Measurements from ENCODE around the gene SPRYD3. TPM values are rescaled to one million over a fixed set of nuclear protein-coding genes. Genes with fewer than 3 reads are reported as not detected.

SPRYD3 gene
- total RNA-seq, 1 donor from 2014 or later = 13.9 TPM

DNA sequence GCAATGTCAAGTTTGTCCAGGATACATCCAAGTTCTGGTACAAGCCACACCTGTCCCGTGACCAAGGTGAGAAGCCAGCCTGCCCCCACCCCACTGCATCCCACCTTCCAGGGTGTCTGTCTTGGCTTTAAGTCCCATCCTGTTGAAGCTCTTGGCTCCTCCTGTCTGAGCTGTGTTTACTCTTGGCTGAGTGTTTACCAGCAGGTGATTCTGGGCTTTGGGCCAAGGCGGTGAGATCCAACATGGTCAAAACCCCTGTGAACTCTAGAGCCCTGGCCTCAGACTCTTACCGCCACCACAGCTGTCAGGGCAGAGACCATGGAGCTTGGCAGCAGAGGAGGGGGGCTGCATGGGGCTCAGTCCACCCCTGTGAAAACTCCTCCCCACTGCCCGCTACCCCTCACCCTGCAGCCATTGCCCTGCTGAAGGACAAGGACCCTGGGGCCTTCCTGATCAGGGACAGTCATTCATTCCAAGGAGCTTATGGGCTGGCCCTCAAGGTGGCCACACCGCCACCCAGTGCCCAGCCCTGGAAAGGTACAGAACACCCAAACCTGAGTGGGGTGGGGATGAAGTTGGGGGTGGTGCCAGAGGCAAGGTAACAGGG, 17.7 kb downstream of the SPRYD3 start:
- no peak for TF ChIP-seq CTCF (IDR thresholded peaks at IDR 0.05; ENCODE audit: partially characterized antibody, unreplicated experiment)
- H3K4me3 Mint-ChIP-seq (ENCODE audit: unreplicated experiment) = no peak overlapping the region
- peaks cover 5% of the 10 kb centered on the region for H3K9me3 Mint-ChIP-seq (ENCODE audit: unreplicated experiment)
- no peak for DNase-seq
- H3K27me3 Mint-ChIP-seq (ENCODE audit: unreplicated experiment) = peaks cover 10% of the 10 kb centered on the region
- no peak overlapping the region for H3K27ac Mint-ChIP-seq (ENCODE audit: unreplicated experiment)
- H3K4me1 Mint-ChIP-seq (ENCODE audit: low read depth, unreplicated experiment) = peaks cover 2% of the 10 kb centered on the region
- H3K36me3 Mint-ChIP-seq (ENCODE audit: unreplicated experiment) = no peaks in the 10 kb centered on the region

DNA sequence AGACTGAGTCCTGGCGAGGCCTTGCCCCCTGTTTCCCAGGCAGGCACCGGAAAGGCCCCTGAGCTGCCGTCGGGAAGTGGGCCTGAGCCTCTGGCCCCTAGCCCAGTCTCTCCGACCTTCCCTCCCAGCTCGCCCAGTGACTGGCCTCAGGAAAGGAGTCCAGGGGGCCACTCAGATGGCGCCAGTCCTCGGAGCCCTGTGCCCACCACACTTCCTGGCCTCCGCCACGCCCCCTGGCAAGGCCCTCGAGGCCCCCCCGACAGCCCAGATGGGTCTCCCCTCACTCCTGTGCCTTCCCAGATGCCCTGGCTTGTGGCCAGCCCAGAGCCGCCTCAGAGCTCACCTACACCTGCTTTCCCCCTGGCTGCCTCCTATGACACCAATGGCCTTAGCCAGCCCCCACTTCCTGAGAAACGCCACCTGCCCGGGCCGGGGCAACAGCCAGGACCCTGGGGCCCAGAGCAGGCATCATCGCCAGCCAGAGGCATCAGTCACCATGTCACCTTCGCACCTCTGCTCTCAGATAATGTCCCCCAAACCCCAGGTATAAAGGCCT, 18.4 kb downstream of the SPRYD3 start:
- peaks cover 11% of the 10 kb centered on the region for H3K27me3 Mint-ChIP-seq (ENCODE audit: unreplicated experiment)

GRCh38 chr12:53060064-53060720, 19.0 kb downstream of the SPRYD3 start:
- no peak overlapping the region for H3K27ac Mint-ChIP-seq (ENCODE audit: unreplicated experiment)
- H3K4me3 Mint-ChIP-seq (ENCODE audit: unreplicated experiment) = no peak overlapping the region
- peaks cover 2% of the 10 kb centered on the region for H3K4me1 Mint-ChIP-seq (ENCODE audit: low read depth, unreplicated experiment)
- no peak for DNase-seq
- H3K9me3 Mint-ChIP-seq (ENCODE audit: unreplicated experiment) = peaks cover 7% of the 10 kb centered on the region
- H3K36me3 Mint-ChIP-seq (ENCODE audit: unreplicated experiment) = no peaks in the 10 kb centered on the region
- peaks cover 14% of the 10 kb centered on the region for H3K27me3 Mint-ChIP-seq (ENCODE audit: unreplicated experiment)
- no peak for TF ChIP-seq CTCF (IDR thresholded peaks at IDR 0.05; ENCODE audit: partially characterized antibody, unreplicated experiment)

More for the DNA sequence above, 18.4 kb downstream of the SPRYD3 start:
- no peak for DNase-seq
- TF ChIP-seq CTCF (IDR thresholded peaks at IDR 0.05; ENCODE audit: partially characterized antibody, unreplicated experiment) = no peak
- Mint-ChIP-seq H3K4me3 (ENCODE audit: unreplicated experiment) (no peak overlapping the region), H3K36me3 (ENCODE audit: unreplicated experiment) (no peaks in the 10 kb centered on the region), H3K27ac (ENCODE audit: unreplicated experiment) (no peak overlapping the region), H3K4me1 (ENCODE audit: low read depth, unreplicated experiment) (peaks cover 2% of the 10 kb centered on the region), H3K9me3 (ENCODE audit: unreplicated experiment) (peaks cover 5% of the 10 kb centered on the region)

- H3K27me3 Mint-ChIP-seq (ENCODE audit: unreplicated experiment) = peaks cover 14% of the 10 kb centered on the region
- peaks cover 7% of the 10 kb centered on the region for H3K9me3 Mint-ChIP-seq (ENCODE audit: unreplicated experiment)
- no peak overlapping the region for H3K4me3 Mint-ChIP-seq (ENCODE audit: unreplicated experiment)
- TF ChIP-seq CTCF (IDR thresholded peaks at IDR 0.05; ENCODE audit: partially characterized antibody, unreplicated experiment) = no peak
- peaks cover 1% of the 10 kb centered on the region for H3K4me1 Mint-ChIP-seq (ENCODE audit: low read depth, unreplicated experiment)
- H3K36me3 Mint-ChIP-seq (ENCODE audit: unreplicated experiment) = no peaks in the 10 kb centered on the region
- H3K27ac Mint-ChIP-seq (ENCODE audit: unreplicated experiment) = no peak overlapping the region
- no peak for DNase-seq
Observed at GRCh38 chr12:53059434-53060063, 19.6 kb downstream of the SPRYD3 start.

All from glutamatergic neuron (in vitro differentiated cells).